ENCODE results near the gene USP22.

- TF ChIP-seq YY1 (IDR thresholded peaks at IDR 0.05; ENCODE audit: insufficient read depth, insufficient read length) (no peak), ZNF274 (IDR thresholded peaks at IDR 0.05; ENCODE audit: low read depth, low read length) (no peak)
Observed at GRCh38 chr17:21015564-21015963, 27.2 kb downstream of the USP22 start.

Data from NT2/D1 (cell line).